Neural cell (in vitro differentiated cells): ENCODE measurements around the gene SH2D3A. TPM values are rescaled to one million over a fixed set of nuclear protein-coding genes. Genes with fewer than 3 reads are reported as not detected.

Experiments
- H2AFZ ChIP-seq: fragments of 200-600, 300-800 bp; sonication (generic), shearing (Covaris generic); 2 replicates; pipeline ENCODE4 v1.6.0; 2014; ENCODE audit warnings: low read depth, mild to moderate bottlenecking, antibody characterized with exemption, low read length, moderate library complexity
- H3F3A ChIP-seq: fragments of 200-600 bp; shearing (Covaris generic); 2 replicates; pipeline ENCODE4 v1.6.1; 2016; ENCODE audit warnings: mild to moderate bottlenecking, moderate library complexity, mixed read lengths, antibody characterized with exemption, low read length; ENCODE audit not compliant: insufficient read depth, poor library complexity, severe bottlenecking
- H3K27ac ChIP-seq: fragments of 200-600, 300-800 bp; sonication (generic), shearing (Covaris generic); 2 replicates; pipeline ENCODE4 v1.5.1; 2014; ENCODE audit warnings: mild to moderate bottlenecking, low read length, moderate library complexity
- H3K27me3 ChIP-seq: fragments of 300-800, 200-600 bp; sonication (generic), shearing (Covaris generic); 2 replicates; pipeline ENCODE4 v1.6.0; 2014; ENCODE audit warnings: mild to moderate bottlenecking, low read depth, low read length, moderate library complexity; ENCODE audit not compliant: insufficient read depth
- H3K36me3 ChIP-seq: fragments of 300-800, 200-600 bp; sonication (generic), shearing (Covaris generic); 2 replicates; pipeline ENCODE4 v1.5.1; 2014; ENCODE audit warnings: mild to moderate bottlenecking, antibody characterized with exemption, low read length, moderate library complexity; ENCODE audit not compliant: insufficient read depth
- H3K4me2 ChIP-seq: fragments of 300-800, 200-600 bp; sonication (generic), shearing (Covaris generic); 2 replicates; pipeline ENCODE4 v1.6.0; 2014; ENCODE audit warnings: mild to moderate bottlenecking, low read length
- H3K4me3 ChIP-seq: fragments of 300-800, 200-600 bp; sonication (generic), shearing (Covaris generic); 2 replicates; pipeline ENCODE4 v1.5.1; 2014; ENCODE audit warnings: mild to moderate bottlenecking, low read length, moderate library complexity
- H3K79me2 ChIP-seq: fragments of 200-600 bp; shearing (Covaris generic); replicated peaks from 2 replicates; pipeline ENCODE4 v1.6.0; 2014; ENCODE audit warnings: mild to moderate bottlenecking, low read length, moderate library complexity; ENCODE audit not compliant: insufficient read depth
- H3K9ac ChIP-seq: fragments of 300-800, 200-600 bp; sonication (generic), shearing (Covaris generic); 2 replicates; pipeline ENCODE4 v1.6.1; 2016; ENCODE audit warnings: mild to moderate bottlenecking, low read length, mixed read lengths
- H3K9me2 ChIP-seq: fragments of 200-600 bp; shearing (Covaris generic); 2 replicates; pipeline ENCODE4 v1.6.1; 2016; ENCODE audit warnings: mild to moderate bottlenecking, low read length, mixed read lengths; ENCODE audit not compliant: insufficient read depth
- H3K9me3 ChIP-seq: fragments of 200-600, 300-800 bp; sonication (generic), shearing (Covaris generic); 2 replicates; pipeline ENCODE4 v1.6.1; 2016; ENCODE audit warnings: mild to moderate bottlenecking, mixed run types, low read length, moderate library complexity, mixed read lengths
- H4K20me1 ChIP-seq: fragments of 200-600 bp; shearing (Covaris generic); 2 replicates; pipeline ENCODE4 v1.6.1; 2016; ENCODE audit warnings: mild to moderate bottlenecking, mixed run types; ENCODE audit not compliant: insufficient read depth
- CTCF ChIP-seq: fragments of 450-650 bp; IDR thresholded peaks from 2 replicates; pipeline ENCODE4 v1.5.1; 2014; ENCODE audit warnings: antibody characterized with exemption, mild to moderate bottlenecking, moderate library complexity; ENCODE audit not compliant: poor library complexity, severe bottlenecking
- EP300 ChIP-seq: fragments of 450-650 bp; conservative IDR thresholded peaks from 2 replicates; pipeline ENCODE4 v1.6.1; 2014; ENCODE audit warnings: antibody characterized with exemption, mild to moderate bottlenecking, moderate library complexity; ENCODE audit not compliant: poor library complexity, severe bottlenecking
- EZH2 ChIP-seq: fragments of 200-600, 300-800 bp; shearing (Covaris generic), sonication (generic); IDR thresholded peaks from 2 replicates; pipeline ENCODE4 v1.6.1; 2014; ENCODE audit warnings: antibody characterized with exemption, low read length, borderline replicate concordance, mild to moderate bottlenecking; ENCODE audit not compliant: insufficient read depth, poor library complexity, severe bottlenecking
- MXI1 ChIP-seq: fragments of 450-650 bp; conservative IDR thresholded peaks from 2 replicates; pipeline ENCODE4 v1.6.1; 2014; ENCODE audit warnings: antibody characterized with exemption, mild to moderate bottlenecking; ENCODE audit not compliant: poor library complexity, severe bottlenecking
- POLR2AphosphoS5 ChIP-seq: IDR thresholded peaks from 2 replicates; pipeline ENCODE4 v1.6.1; 2012
- RAD21 ChIP-seq: fragments of 450-650 bp; conservative IDR thresholded peaks from 2 replicates; pipeline ENCODE4 v1.6.1; 2014; ENCODE audit warnings: antibody characterized with exemption, mild to moderate bottlenecking, moderate library complexity
- SMC3 ChIP-seq: fragments of 450-650 bp; conservative IDR thresholded peaks from 2 replicates; pipeline ENCODE4 v1.6.1; 2014; ENCODE audit warnings: antibody characterized with exemption, mild to moderate bottlenecking, moderate library complexity; ENCODE audit not compliant: poor library complexity
- TAF1 ChIP-seq: IDR thresholded peaks from 2 replicates; pipeline ENCODE4 v1.6.1; 2012; ENCODE audit warnings: low read depth
- polyA plus RNA-seq: library from polyadenylated mRNA; depleted of rRNA; stranded (reverse); fragments of >200 nt; gene quantifications from 2 replicates; pipeline ENCODE4 v1.2.3, GENCODE V29; 2014
- TF ChIP-seq, protein P1 (sequence below): IDR thresholded peaks from 2 replicates; pipeline ENCODE4 v1.6.1; 2012; ENCODE audit warnings: borderline replicate concordance

The SH2D3A gene
- polyA plus RNA-seq, 1 donor from 2014 or later = 3.6 TPM

DNA sequence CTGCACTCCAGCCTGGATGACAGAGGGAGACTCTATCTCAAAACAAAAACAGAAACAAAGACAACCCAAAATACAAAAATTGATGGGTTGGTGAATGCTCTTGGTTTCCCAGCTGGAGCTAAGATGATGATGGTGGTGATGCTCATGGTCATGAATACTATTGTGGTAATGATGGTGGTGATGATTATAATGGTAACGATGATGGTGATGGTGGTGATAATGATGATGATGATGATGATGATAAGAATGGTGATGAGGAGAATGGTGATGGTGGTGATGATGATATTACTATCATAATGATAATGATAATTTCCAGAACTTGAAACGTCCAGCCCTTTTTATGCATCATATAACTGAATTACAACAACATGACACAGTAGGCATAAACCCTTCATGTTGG, 45.4 kb upstream of the SH2D3A start:
- no peaks in the 10 kb centered on the region for H3F3A ChIP-seq
- no peak overlapping the region for H2AFZ ChIP-seq
- TF ChIP-seq POLR2AphosphoS5 (no peak), EZH2 (no peak), TAF1 (no peak), RAD21 (no peak), SMC3 (no peak)
- TF ChIP-seq, protein P1, sequence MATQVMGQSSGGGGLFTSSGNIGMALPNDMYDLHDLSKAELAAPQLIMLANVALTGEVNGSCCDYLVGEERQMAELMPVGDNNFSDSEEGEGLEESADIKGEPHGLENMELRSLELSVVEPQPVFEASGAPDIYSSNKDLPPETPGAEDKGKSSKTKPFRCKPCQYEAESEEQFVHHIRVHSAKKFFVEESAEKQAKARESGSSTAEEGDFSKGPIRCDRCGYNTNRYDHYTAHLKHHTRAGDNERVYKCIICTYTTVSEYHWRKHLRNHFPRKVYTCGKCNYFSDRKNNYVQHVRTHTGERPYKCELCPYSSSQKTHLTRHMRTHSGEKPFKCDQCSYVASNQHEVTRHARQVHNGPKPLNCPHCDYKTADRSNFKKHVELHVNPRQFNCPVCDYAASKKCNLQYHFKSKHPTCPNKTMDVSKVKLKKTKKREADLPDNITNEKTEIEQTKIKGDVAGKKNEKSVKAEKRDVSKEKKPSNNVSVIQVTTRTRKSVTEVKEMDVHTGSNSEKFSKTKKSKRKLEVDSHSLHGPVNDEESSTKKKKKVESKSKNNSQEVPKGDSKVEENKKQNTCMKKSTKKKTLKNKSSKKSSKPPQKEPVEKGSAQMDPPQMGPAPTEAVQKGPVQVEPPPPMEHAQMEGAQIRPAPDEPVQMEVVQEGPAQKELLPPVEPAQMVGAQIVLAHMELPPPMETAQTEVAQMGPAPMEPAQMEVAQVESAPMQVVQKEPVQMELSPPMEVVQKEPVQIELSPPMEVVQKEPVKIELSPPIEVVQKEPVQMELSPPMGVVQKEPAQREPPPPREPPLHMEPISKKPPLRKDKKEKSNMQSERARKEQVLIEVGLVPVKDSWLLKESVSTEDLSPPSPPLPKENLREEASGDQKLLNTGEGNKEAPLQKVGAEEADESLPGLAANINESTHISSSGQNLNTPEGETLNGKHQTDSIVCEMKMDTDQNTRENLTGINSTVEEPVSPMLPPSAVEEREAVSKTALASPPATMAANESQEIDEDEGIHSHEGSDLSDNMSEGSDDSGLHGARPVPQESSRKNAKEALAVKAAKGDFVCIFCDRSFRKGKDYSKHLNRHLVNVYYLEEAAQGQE = no peak
- no peak overlapping the region for H3K27ac ChIP-seq
- no peak overlapping the region for H3K4me3 ChIP-seq
- H3K9ac ChIP-seq = no peak overlapping the region
- no peaks in the 10 kb centered on the region for H3K27me3 ChIP-seq
- H3K79me2 ChIP-seq = no peaks in the 10 kb centered on the region
- H4K20me1 ChIP-seq = no peaks in the 10 kb centered on the region
- no peaks in the 10 kb centered on the region for H3K36me3 ChIP-seq
- H3K4me2 ChIP-seq = no peak overlapping the region
- no peaks in the 10 kb centered on the region for H3K9me3 ChIP-seq
- H3K9me2 ChIP-seq = no peaks in the 10 kb centered on the region

DNA sequence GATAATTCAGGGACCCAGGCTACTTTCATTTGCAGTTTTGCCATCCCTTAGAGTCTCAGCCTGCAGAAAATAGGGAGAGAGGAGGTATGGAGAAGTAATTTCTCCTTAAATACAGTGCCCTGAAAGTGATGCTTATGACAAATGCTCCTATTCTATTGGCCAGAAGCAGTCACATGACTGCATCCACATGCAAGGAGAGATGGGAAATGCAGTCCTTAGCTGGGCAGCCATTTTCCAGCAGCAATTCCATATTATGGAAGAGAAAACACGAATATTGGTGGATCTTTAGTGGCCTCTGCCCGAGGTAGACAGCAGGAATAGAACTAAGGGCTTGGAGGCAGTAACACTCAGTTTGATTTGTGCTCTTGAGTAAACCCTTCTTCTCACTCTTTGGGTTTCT, 44.7 kb upstream of the SH2D3A start:
- Histone ChIP-seq H3K27ac (no peak overlapping the region), H3K9me3 (no peaks in the 10 kb centered on the region), H3K4me2 (no peak overlapping the region), H3K9ac (no peak overlapping the region), H3K4me3 (peak overlapping the region; percentile 1), H3K27me3 (no peaks in the 10 kb centered on the region), H4K20me1 (no peaks in the 10 kb centered on the region), H3K36me3 (no peaks in the 10 kb centered on the region), H3F3A (no peaks in the 10 kb centered on the region), H3K79me2 (no peaks in the 10 kb centered on the region), H3K9me2 (no peaks in the 10 kb centered on the region), H2AFZ (peak overlapping the region; percentile 58)
- TF ChIP-seq RAD21 = no peak

- Histone ChIP-seq H3K4me2 (no peak overlapping the region), H3K27ac (no peak overlapping the region), H3K79me2 (no peaks in the 10 kb centered on the region), H3K4me3 (peak overlapping the region; percentile 1), H2AFZ (peak overlapping the region; percentile 58), H3F3A (no peaks in the 10 kb centered on the region), H3K9me2 (no peaks in the 10 kb centered on the region), H3K9me3 (no peaks in the 10 kb centered on the region), H4K20me1 (no peaks in the 10 kb centered on the region), H3K27me3 (no peaks in the 10 kb centered on the region), H3K9ac (no peak overlapping the region), H3K36me3 (no peaks in the 10 kb centered on the region)
- no peak for TF ChIP-seq RAD21
- TF ChIP-seq POLR2AphosphoS5 = no peak
- TF ChIP-seq EZH2 = no peak
- no peak for TF ChIP-seq SMC3
- TF ChIP-seq EP300 = no peak
- no peak for TF ChIP-seq TAF1
- no peak for TF ChIP-seq MXI1
- no peak for TF ChIP-seq CTCF
These were observed 44.1 kb upstream of the SH2D3A start for GRCh38 chr19:6811378-6811777.
